ENCODE measurements around the gene WDR88.
"Not testable (repeated sequence)": the region's sequence is repeated elsewhere in the genome, so short reads cannot be mapped to it uniquely, and the experiment has no call there.

WDR88 gene

DNA sequence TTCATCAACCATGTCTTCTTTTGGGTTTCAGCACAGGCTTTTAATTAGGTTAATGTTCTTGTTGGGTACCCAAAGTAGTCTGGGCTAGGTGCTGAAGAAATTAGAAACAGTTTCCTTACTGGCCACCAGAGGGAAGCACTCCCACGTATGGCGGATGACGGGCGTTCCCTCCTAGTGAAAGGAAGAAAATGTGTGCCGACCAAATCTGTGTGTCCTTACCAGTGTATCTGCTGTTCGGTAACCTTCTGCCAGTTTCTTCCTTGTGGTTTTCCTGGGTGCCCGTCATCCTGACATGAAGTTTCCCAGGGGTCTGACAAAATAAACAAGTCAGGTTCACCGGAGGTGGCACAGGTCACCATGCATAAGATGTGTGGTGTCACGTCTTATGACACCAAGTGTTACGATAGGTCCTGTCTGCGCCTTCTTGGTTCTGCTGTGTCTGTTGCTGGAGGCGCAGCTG, 6.0 kb upstream of the WDR88 start:
- DNase-seq (ENCODE audit: low read depth, low spot score) = no peak
- no peak overlapping the region for H3K27ac ChIP-seq

DNA sequence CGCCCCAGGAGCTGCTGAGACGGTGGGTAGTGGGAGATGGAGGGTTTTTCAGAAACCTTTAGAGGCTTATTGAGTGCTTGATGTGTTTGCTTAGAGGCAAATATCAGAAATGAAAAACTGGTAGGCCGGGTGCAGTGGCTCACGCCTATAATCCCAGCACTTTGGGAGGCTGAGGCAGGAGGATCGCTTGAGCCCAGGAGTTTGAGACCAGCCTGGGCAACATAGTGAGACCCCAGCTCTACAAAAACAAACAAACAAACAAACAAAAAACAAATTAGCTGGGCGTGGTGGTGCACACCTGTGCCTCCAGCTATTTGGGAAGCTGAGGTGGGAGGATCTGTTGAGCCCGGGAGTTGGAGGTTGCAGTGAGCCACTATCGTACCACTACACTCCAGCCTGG, 5.2 kb upstream of the WDR88 start:
- DNase-seq (ENCODE audit: low read depth, low spot score); H3K27ac ChIP-seq: not testable (repeated sequence)

DNA sequence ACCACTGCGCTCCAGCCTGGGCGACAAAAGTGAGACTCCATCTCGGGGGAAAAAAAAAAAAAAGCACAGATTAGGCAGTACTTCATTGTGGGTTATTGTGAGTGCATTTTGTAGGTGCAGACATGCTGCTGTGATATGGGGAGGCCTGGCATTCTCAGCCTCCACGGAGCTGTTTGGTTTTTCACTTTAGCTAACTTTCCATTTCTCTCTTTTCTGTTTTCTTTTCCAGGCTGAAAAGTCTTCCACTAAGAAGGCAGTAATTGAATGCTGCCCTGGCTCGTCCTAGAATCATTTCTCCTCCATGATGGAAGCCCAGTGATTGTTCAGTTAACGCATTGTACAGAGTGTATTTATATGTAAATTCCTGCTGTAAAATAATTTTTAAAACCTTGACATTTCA, 2.0 kb upstream of the WDR88 start:
- H3K27ac ChIP-seq = no peak overlapping the region
- no peak for DNase-seq (ENCODE audit: low read depth, low spot score)

DNA sequence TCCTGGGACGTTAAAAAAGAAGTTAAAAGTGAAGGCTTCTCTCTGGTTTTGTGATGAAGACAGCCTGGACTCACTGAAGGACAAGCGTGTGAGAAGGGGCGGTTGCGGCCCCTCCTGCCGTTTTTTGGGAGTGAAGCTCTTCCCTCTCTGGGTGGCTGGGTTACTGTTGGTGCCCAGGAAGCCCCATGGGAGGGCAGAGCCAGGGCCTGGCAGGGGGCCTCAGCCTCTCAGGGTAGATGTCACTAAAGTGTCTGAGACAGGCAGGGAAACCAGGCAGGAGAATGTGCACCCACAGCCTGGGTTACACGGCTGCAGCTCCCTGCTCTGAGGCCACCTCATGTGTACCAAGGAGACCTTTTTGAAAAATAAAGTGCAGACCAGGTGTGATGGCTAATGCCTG, 1.5 kb upstream of the WDR88 start:
- no peak for DNase-seq (ENCODE audit: low read depth, low spot score)
- no peak overlapping the region for H3K27ac ChIP-seq

DNA sequence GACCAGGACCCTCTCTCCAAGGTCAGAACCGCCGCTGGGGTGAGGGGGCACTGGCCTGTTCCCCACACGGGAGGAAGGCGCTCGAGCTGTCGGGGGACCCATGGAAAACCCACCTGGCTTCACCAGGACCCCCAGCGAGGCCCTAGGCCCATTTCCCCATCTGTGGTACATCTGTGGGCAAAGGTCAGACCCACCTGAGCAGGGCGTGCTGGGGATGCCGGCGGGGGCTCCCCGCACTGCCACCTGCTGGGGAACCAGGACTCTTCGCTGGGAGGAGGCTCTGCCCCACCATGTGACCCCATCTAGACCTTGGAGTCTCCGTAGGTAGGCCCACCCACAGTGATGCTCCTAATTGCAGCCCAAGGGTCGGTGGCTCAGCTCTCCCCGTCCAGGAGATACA, 511 bp downstream of the WDR88 start:
- DNase-seq (ENCODE audit: low read depth, low spot score) = no peak
- H3K27ac ChIP-seq = no peak overlapping the region

DNA sequence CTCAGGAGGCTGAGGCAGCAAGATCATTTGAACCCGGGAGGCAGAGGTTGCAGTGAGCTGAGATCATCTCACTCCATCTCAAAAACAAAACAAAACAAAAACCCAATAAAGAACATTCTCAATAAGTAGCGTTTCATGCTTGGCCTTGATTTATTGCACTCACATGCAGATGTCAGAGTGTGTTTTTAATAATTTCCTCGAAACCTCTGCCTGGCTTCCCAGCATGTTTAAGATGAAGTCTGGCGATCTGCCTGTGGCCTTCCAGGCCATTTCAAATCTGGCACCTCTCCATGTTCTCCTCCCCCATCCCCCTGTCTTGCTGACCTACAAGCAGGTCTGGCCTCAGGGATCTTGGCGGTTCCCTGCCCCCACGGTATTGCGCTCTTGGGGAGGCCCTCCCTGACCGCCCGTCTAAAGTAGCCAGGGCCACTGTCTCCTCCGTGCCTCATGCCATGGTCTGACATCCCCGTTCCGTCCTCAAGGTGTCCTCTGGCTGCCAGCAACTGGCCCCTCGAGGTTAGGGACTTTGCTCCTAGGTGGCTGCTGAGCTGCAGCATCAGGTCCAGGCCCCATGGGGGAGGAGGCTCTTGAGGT, 1.6 kb downstream of the WDR88 start:
- DNase-seq (ENCODE audit: low read depth, low spot score) = no peak
- no peak overlapping the region for H3K27ac ChIP-seq

DNA sequence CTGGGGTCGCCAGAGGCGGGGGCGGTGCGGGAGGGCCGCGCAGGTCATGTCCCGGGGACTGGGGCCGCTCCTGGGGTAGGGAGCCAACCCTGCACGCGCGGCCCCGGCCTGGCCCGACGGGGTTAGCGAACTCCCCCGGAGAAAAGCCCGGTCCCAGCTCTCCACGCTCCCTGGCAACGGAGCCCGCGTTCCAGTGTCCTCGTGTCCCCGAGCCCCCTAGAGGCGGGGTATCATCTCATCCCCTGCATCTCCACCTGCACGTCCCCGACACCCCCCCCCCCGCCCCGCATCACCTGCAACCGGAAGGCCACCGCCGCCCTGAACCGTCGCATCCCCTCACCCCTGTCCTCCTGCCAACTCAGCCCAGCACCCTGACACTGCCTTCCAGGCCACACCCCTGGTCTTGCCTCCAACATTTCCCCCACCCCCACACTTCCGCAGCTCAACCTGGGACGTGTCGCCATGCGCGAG, 2.7 kb downstream of the WDR88 start:
- no peak overlapping the region for H3K27ac ChIP-seq
- DNase-seq (ENCODE audit: low read depth, low spot score) = no peak

DNA sequence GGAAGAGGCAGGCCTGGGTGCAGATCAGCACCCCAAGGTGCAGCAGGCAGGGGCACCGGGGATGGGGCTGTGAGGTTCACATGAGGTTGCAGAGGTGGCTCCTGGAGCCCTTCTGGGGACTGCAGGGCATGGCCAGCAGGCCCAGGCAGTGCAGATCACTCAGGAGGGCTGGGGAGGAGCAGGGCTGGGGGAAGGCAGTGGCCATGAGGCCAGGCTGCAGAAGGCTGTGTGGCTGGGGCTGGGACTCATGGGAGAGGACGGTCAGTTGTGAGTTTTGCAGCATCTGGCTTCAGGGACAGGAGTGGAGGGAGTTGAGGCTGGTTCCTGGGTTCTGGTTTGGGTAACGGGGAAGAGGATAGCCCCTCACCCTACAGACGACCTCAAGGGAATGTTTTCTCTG, 7.3 kb downstream of the WDR88 start:
- no peak overlapping the region for H3K27ac ChIP-seq
- DNase-seq (ENCODE audit: low read depth, low spot score) = no peak

DNA sequence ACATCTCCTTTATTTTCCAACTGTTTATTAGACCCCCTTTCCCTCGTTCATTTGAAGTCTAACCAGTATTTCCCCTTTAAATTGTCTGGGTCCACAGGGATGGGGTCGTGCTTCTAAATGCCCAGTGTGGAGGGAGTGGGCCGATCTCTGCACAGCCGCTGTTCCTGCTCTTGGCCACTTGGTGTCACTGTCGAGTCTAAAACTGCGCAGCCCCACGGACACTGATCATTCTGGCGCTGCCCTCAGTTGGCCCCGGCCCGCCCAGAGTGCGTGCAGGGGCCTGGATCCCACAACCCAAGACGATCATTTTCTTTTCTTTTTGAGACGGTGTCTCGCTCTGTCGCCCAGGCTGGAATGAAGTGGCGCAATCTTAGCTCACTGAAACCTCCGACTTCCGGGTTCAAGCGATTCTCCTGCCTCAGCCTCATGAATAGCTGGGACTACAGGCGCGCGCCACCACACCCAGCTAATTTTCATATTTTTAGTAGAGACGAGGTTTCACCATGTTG, 12.0 kb downstream of the WDR88 start:
- H3K27ac ChIP-seq = no peak overlapping the region
- DNase-seq (ENCODE audit: low read depth, low spot score) = no peak

DNA sequence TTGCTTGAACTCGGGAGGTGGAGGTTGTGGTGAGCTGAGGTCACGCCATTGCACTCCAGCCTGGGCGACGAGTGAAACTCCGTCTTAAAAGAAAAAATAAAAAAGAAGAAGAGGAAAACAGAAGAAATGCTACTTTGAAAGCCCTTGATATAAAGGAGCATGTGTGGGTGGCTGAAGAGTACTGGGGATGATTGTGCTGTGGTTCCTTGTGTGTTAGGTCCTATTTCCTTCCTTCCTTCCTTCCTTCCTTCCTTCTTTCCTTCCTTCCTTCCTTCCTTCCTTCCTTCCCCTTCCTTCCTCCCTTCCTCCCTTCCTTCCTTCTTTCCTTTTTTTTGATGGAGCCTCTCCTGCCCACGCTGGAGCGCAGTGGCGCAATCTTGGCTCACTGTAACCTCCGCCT, 14.3 kb downstream of the WDR88 start:
- no peak for DNase-seq (ENCODE audit: low read depth, low spot score)

DNA sequence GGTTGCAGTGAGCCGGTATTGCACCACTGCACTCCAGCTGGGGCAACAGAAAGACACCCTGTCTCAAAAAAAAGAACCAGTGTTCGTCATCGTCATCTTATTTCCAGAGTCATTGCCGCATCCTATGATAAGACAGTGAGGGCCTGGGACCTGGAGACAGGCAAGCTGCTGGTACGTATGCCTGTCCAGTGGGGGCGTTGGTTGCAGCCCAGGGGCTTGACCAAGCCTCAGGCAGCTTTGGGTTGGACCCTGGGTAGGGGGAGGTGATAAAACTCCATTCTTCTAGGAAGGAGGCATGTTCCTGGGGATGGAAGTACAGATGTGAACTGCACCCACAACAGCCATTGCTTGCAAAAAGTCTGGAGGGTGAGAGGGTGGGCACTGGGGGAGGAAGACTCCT, 15.6 kb downstream of the WDR88 start:
- DNase-seq (ENCODE audit: low read depth, low spot score) = no peak
- H3K27ac ChIP-seq = no peak overlapping the region

More for the DNA sequence above, 14.3 kb downstream of the WDR88 start:
- H3K27ac ChIP-seq = no peak overlapping the region

DNA sequence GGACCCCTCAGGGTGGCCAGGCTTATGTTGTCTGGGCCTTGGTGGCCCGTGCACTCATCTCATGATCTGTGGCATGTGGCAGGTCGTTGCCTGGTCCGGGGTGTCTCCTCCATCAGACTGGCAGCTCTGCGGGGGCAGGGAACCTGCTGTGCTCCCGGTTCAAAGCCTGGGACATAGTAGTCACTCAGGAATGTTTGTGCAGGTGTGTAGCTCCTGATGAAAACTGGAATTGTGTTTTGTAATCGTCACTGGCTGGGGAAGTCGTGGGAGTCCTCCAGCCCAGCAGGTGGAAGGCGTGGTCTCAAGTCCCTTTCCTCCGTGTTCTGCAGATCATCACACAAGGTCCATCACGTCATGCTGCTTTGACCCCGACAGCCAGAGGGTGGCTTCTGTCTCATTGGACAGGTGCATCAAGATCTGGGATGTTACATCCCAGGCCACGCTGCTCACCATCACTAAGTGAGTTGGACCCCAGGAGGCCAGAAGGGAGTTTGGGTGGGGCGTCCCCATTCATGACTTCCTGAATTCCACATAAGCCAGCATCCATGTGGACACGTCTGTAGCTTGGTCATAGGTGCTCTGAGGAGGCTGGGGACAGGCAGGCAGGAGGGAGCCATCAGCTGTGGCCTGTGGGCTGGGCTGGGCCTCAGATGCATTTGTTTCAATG, 19.1 kb downstream of the WDR88 start:
- no peak for DNase-seq (ENCODE audit: low read depth, low spot score)
- H3K27ac ChIP-seq = no peak overlapping the region

DNA sequence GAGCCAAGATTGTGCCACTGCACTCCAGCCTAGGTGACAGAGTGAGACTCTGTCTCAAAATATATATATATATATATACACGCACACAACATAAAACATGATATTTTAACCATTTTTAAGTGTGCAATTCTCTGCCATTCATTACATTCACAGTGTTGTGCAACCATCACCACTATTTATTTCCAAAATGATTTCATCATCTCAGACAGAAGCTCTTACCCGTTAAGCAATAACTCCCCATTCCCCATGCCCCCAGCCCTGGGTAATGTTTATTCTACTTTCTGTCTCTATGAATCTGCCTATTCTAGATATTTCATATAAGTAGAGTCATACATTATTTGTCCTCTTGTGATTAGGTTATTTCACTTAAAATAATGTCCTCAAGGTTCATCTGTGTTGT, 20.3 kb downstream of the WDR88 start:
- no peak overlapping the region for H3K27ac ChIP-seq
- no peak for DNase-seq (ENCODE audit: low read depth, low spot score)

DNA sequence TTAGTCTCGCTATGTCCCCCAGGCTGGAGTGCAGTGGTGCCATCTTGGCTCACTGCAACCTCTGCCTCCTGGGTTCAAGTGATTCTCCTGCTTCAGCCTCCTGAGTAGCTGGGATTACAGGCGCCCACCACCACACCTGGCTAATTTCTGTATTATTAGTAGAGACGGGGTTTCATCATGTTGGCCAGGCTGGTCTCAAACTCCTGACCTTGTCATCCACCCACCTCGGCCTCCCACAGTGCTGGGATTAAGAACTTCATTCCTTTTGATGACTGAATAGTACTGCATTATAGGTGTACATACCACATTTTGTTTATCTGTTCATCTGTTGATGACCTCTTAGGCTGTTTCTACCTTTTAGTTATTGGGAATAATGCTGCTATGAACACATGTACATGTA, 20.7 kb downstream of the WDR88 start:
- not testable (repeated sequence) for H3K27ac ChIP-seq; DNase-seq (ENCODE audit: low read depth, low spot score)

DNA sequence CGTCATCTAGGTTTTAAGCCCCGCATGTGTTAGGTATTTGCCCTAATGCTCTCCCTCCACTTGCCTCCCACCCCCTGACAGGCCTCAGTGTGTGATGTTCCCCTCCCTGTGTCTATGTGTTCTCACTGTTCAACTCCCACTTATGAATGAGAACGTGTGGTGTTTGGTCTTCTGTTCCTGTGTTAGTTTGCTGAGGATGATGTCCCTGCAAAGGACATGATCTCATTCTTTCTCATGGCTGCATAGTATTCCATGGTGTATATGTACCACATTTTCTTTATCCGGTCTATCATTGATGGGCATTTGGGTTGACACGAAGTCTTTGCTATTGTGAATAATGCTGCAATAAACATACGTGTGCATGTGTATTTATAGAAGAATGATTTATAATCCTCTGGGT, 22.4 kb downstream of the WDR88 start:
- DNase-seq (ENCODE audit: low read depth, low spot score) = not testable (repeated sequence)

DNA sequence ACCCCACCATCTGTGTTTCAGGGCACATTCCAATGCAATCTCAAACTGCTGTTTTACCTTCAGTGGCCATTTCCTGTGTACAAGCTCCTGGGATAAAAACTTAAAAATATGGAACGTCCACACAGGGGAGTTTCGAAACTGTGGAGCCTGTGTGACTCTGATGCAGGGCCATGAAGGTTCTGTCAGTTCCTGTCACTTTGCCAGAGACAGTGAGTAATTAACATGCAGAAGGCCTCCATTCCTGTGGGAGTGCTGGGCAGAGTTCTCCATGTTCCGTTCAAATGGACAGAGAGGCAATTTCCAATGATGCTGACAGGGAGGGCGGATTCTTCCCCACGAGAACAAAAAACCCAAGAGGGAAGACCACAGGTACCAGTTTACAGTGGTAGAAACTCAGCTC, 24.4 kb downstream of the WDR88 start:
- no peak for DNase-seq (ENCODE audit: low read depth, low spot score)

More for the DNA sequence above, 22.4 kb downstream of the WDR88 start:
- not testable (repeated sequence) for H3K27ac ChIP-seq

DNA sequence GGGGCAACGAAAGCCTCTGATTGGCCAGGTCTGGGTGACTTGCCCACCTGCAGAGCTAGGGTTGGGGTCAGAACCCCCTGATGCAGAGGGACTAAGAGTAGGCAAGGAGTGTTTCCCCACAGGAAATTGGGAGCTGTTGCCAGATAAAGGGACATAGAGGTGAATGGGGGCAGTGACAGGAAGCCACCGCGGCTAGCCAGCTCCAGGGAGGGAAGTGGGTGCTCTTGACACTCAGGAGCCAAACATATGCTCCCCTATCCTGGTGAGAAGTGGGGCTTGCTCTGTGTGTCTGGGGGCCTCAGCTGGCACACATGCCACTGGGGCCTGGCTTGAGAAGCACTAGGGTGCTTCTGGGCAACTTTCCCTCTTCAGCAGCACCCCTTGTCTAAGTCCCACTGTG, 26.0 kb downstream of the WDR88 start:
- DNase-seq (ENCODE audit: low read depth, low spot score) = no peak
- no peak overlapping the region for H3K27ac ChIP-seq

More for the DNA sequence above, 24.4 kb downstream of the WDR88 start:
- no peak overlapping the region for H3K27ac ChIP-seq

DNA sequence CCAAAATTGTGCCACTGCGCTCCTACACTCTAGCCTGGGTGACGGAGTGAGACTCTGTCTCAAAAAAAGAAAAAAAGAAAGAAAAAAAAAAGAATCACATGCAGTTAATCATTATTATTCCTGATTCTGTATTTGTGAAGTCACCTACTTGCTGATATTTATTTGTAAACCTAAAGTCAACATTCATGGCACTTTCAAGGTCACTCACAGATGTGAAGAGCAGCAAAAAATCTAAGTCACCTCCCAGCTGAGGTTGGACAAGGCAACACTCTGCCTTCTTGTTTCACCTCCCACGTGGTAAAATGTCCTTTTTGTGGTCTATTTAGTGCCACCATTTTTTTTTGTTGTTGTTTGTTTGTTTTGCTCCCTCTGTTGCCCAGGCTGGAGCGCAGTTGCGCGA, 26.5 kb downstream of the WDR88 start:
- H3K27ac ChIP-seq = no peak overlapping the region
- no peak for DNase-seq (ENCODE audit: low read depth, low spot score)

DNA sequence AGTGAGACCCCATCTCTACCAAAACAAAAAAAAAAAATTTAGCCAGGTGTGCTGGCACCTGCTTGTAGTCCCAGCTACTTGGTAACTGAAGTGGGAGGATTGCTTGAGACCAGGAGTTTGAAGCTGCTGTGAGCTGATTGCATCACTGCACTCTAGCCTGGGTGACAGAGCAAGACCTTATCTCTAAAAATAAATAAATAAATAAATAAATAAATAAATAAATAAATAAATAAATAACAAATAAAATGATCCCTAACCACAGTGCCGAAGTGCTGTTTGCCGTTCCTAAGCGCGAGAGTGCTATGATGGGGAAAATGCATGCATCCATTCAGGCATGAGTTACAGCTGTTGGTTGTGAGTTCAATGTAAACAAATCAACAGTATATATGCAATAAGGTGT, 27.2 kb downstream of the WDR88 start:
- DNase-seq (ENCODE audit: low read depth, low spot score) = no peak
- H3K27ac ChIP-seq = no peak overlapping the region

DNA sequence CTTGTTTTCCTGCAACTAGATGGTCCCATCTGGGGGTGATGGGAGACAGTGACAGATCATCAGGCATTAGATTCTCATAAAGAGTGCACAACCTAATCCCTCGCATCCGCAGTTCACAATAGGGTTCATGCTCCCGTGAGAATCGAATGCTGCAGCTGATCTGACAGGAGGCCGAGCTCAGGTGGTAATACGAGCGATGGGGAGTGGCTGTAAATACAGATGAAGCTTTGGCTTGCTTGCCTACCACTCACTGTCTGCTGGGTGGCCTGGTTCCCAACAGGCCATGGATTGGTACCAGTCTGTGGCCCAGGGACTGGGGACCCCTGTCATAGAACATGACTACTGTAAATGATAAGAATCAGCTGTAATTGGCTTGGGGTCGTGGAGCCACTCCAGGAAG, 28.0 kb downstream of the WDR88 start:
- no peak for DNase-seq (ENCODE audit: low read depth, low spot score)
- no peak overlapping the region for H3K27ac ChIP-seq

DNA sequence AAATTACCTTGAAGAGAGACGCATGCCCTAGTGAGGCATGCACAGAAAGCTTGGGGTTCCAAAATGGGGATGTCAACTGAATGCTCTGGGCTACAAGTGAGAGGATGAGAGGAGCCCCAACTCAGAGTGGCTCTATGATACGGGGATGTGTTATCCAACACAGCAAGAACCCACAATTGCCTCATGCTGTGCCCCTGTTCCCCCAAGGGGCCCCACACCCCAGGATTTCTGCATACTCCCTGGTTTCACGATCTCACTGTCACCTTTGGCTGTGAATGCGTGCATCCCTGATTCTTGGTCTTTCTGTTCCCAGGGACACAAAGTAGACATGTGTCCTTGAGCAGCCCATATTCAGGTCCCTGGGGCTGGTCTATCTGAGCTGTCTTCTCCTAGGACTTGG, 29.3 kb downstream of the WDR88 start:
- no peak overlapping the region for H3K27ac ChIP-seq
- no peak for DNase-seq (ENCODE audit: low read depth, low spot score)

DNA sequence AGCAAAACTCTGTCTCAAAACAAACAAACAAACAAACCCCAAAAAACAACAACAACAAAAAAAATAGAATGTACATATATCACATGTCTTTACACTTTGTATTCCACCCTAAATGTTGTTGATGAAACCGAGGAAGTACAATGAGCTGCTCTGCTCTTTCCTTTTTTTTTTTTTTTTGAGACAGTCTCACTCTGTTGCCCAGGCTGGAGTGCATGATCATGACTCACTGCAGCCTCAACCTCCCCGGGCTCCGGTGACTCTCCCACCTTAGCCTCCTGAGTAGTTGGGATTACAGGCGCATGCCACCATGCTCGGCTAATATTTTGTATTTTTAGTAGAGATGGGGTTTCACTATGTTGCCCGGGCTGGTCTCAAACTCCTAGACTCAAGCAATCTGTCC, 31.6 kb downstream of the WDR88 start:
- H3K27ac ChIP-seq = no peak overlapping the region

More for the DNA sequence above, 31.6 kb downstream of the WDR88 start:
- DNase-seq (ENCODE audit: low read depth, low spot score) = no peak
